HepG2 (cell line): ENCODE data around the gene ARHGEF3. TPM values are rescaled to one million over a fixed set of nuclear protein-coding genes. Genes with fewer than 3 reads are reported as not detected.
A peak's percentile ranks its signal among the peaks of the same experiment; 100 is the strongest.

Experiments used
- ARID2 ChIP-seq: sonication (generic); formaldehyde crosslinking; IDR thresholded peaks from 2 replicates; pipeline ENCODE4 v1.8.1; 2022; ENCODE audit warnings: mild to moderate bottlenecking, missing genetic modification reagents, borderline replicate concordance
- ARID3A ChIP-seq: IDR thresholded peaks from 2 replicates; pipeline ENCODE4 v1.6.1; 2012; ENCODE audit warnings: low read depth, low read length, improper control_type of control experiment
- EP300 ChIP-seq, 3 experiments: sonication (generic) in 1 of 3; formaldehyde crosslinking in 1 of 3; IDR thresholded peaks; 2 replicates each; pipeline versions ENCODE4 v1.5.1 to v1.6.1; 2011 to 2020; ENCODE audit warnings: low read depth in 2 of 3, low read length in 2 of 3, borderline replicate concordance in 1 of 3, improper control_type of control experiment in 1 of 3, mild to moderate bottlenecking in 1 of 3, missing genetic modification reagents in 1 of 3, moderate library complexity in 1 of 3
- ETV6 ChIP-seq: sonication (generic); formaldehyde crosslinking; conservative IDR thresholded peaks from 2 replicates; pipeline ENCODE4 v1.4.0; 2020; ENCODE audit warnings: missing genetic modification reagents
- FOSL2 ChIP-seq: sonication (generic); formaldehyde crosslinking; IDR thresholded peaks from 2 replicates; pipeline ENCODE4 v1.4.0; 2020; ENCODE audit warnings: missing genetic modification reagents
- FOXJ3 ChIP-seq: sonication (generic); formaldehyde crosslinking; IDR thresholded peaks from 2 replicates; pipeline ENCODE4 v1.4.0; 2020; ENCODE audit warnings: missing genetic modification reagents, mild to moderate bottlenecking, borderline replicate concordance
- KDM5B ChIP-seq: sonication (generic); formaldehyde crosslinking; IDR thresholded peaks from 2 replicates; pipeline ENCODE4 v1.4.0; 2020; ENCODE audit warnings: missing genetic modification reagents, mild to moderate bottlenecking, borderline replicate concordance
- KLF11 ChIP-seq: IDR thresholded peaks from 2 replicates; pipeline ENCODE4 v1.6.1; 2016; ENCODE audit warnings: missing compliant biosample characterization
- MIER2 ChIP-seq: IDR thresholded peaks from 2 replicates; pipeline ENCODE4 v1.6.1; 2016; ENCODE audit warnings: missing biosample characterization, missing genetic modification reagents
- PHF5A ChIP-seq: IDR thresholded peaks from one replicate; pipeline ENCODE4 v1.6.1; 2018; ENCODE audit warnings: low read depth, missing genetic modification reagents; ENCODE audit not compliant: unreplicated experiment
- RFX1 ChIP-seq: fragments of 450-650 bp; IDR thresholded peaks from 2 replicates; pipeline ENCODE4 v1.6.1; 2017
- SAFB2 ChIP-seq: sonication (generic); formaldehyde crosslinking; IDR thresholded peaks from 2 replicates; pipeline ENCODE4 v1.5.1; 2020; ENCODE audit warnings: missing genetic modification reagents, low read depth, mild to moderate bottlenecking, borderline replicate concordance
- SMC3 ChIP-seq: IDR thresholded peaks from 2 replicates; pipeline ENCODE4 v1.6.1; 2011; ENCODE audit warnings: low read length, improper control_type of control experiment
- THRA ChIP-seq: sonication (generic); formaldehyde crosslinking; IDR thresholded peaks from 2 replicates; pipeline ENCODE4 v1.4.0; 2020; ENCODE audit warnings: missing genetic modification reagents, borderline replicate concordance
- THYN1 ChIP-seq: sonication (generic); formaldehyde crosslinking; IDR thresholded peaks from 2 replicates; pipeline ENCODE4 v1.8.1; 2023; ENCODE audit warnings: low read depth, mild to moderate bottlenecking, moderate library complexity, missing genetic modification reagents, borderline replicate concordance
- ZFYVE20 ChIP-seq: sonication (generic); formaldehyde crosslinking; IDR thresholded peaks from 2 replicates; pipeline ENCODE4 v1.8.0; 2023; ENCODE audit warnings: low read depth, mild to moderate bottlenecking, moderate library complexity, missing genetic modification reagents, borderline replicate concordance
- ZNF30 ChIP-seq: sonication (generic); formaldehyde crosslinking; IDR thresholded peaks from 2 replicates; pipeline ENCODE4 v1.5.0; 2020; ENCODE audit warnings: mild to moderate bottlenecking, missing genetic modification reagents
- ZNF333 ChIP-seq: sonication (generic); formaldehyde crosslinking; IDR thresholded peaks from 2 replicates; pipeline ENCODE4 v1.4.0; 2020; ENCODE audit warnings: mild to moderate bottlenecking, missing genetic modification reagents, borderline replicate concordance
- ZNF44 ChIP-seq: sonication (generic); formaldehyde crosslinking; IDR thresholded peaks from 2 replicates; pipeline ENCODE4 v1.5.1; 2020; ENCODE audit warnings: mild to moderate bottlenecking, missing genetic modification reagents
- ZNF674 ChIP-seq: sonication (generic); formaldehyde crosslinking; IDR thresholded peaks from 2 replicates; pipeline ENCODE4 v1.5.0; 2020; ENCODE audit warnings: low read depth, mild to moderate bottlenecking, missing genetic modification reagents
- ZNF7 ChIP-seq: IDR thresholded peaks from 2 replicates; pipeline ENCODE4 v1.6.1; 2016; ENCODE audit warnings: missing biosample characterization, missing genetic modification reagents
- ZNF75D ChIP-seq: sonication (generic); formaldehyde crosslinking; IDR thresholded peaks from 2 replicates; pipeline ENCODE4 v1.8.1; 2023; ENCODE audit warnings: missing genetic modification reagents, mild to moderate bottlenecking, borderline replicate concordance
- ZNF788 ChIP-seq: sonication (generic); formaldehyde crosslinking; IDR thresholded peaks from 2 replicates; pipeline ENCODE4 v1.5.0; 2020; ENCODE audit warnings: mild to moderate bottlenecking, missing genetic modification reagents, borderline replicate concordance
- polyA plus RNA-seq, 8 experiments: library from polyadenylated mRNA; depleted of rRNA in 3 of 8; stranded (reverse) in 7 of 8; unstranded in 1 of 8; fragments of >200 nt; fragmentation: Illumina TruSeq in 4 of 8; extraction: Trizol in 4 of 8; gene quantifications; 2 replicates each; pipeline versions ENCODE4 v1.2.1 to v1.2.3, GENCODE V29; 2011 to 2016; ENCODE audit warnings: low read depth in 4 of 8, missing spikeins in 1 of 8, mixed read lengths in 1 of 8; ENCODE audit not compliant: insufficient read depth in 1 of 8
- total RNA-seq, 5 experiments: library from RNA; depleted of rRNA; stranded (reverse); fragments of >200 nt; fragmentation: Illumina TruSeq; extraction: Trizol; gene quantifications; 2 replicates each; pipeline ENCODE4 v1.2.3, GENCODE V29; 2016; ENCODE audit warnings: low read depth in 1 of 5
- TF ChIP-seq, protein P1 (sequence below): sonication (generic); formaldehyde crosslinking; IDR thresholded peaks from 2 replicates; pipeline ENCODE4 v1.8.1; 2022; ENCODE audit warnings: mild to moderate bottlenecking, missing genetic modification reagents
- TF ChIP-seq, protein P2 (sequence below): sonication (generic); formaldehyde crosslinking; conservative IDR thresholded peaks from 2 replicates; pipeline ENCODE4 v1.4.0; 2020; ENCODE audit warnings: missing genetic modification reagents

The ARHGEF3 gene
- total and polyA plus RNA-seq, 2 of the 13 experiments (the other 11 are each of a cell fraction or from before 2014, with no cell fraction given) = 14.8 to 23.1 TPM

- no peak for TF ChIP-seq KLF11 (CRISPR knock-in tag)
- no peak for TF ChIP-seq ZNF44 (CRISPR knock-in tag)
- TF ChIP-seq, protein P1, sequence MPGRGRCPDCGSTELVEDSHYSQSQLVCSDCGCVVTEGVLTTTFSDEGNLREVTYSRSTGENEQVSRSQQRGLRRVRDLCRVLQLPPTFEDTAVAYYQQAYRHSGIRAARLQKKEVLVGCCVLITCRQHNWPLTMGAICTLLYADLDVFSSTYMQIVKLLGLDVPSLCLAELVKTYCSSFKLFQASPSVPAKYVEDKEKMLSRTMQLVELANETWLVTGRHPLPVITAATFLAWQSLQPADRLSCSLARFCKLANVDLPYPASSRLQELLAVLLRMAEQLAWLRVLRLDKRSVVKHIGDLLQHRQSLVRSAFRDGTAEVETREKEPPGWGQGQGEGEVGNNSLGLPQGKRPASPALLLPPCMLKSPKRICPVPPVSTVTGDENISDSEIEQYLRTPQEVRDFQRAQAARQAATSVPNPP (CRISPR knock-in tag) = no peak
- TF ChIP-seq MIER2 = no peak
- TF ChIP-seq ZNF7 (CRISPR knock-in tag) = no peak
- TF ChIP-seq FOXJ3 (CRISPR knock-in tag) = peak; percentile 41; the same call in 1 of the 2 replicates
- TF ChIP-seq THYN1 = no peak
- peak; percentile 76 for TF ChIP-seq ARID3A
- TF ChIP-seq ZNF674 (CRISPR knock-in tag) = no peak
- TF ChIP-seq ZNF788 (CRISPR knock-in tag) = no peak
- TF ChIP-seq KDM5B (CRISPR knock-in tag) = no peak
- no peak for TF ChIP-seq ARID2 (CRISPR knock-in tag)
- TF ChIP-seq THRA = peak; percentile 21; the same call in 1 of the 2 replicates
- no peak for TF ChIP-seq ZNF333 (CRISPR knock-in tag)
- TF ChIP-seq SMC3 = peak; percentile 35; the same call in 1 of the 2 replicates
- no peak for TF ChIP-seq SAFB2 (CRISPR knock-in tag)
- no peak for TF ChIP-seq RFX1
- TF ChIP-seq FOSL2 (CRISPR knock-in tag) = 0 out of 2 replicates have a peak, but pooled peaks have one; percentile 16
- TF ChIP-seq ZFYVE20 (CRISPR knock-in tag) = no peak
- TF ChIP-seq ETV6 (CRISPR knock-in tag) = no peak
- TF ChIP-seq, protein P2, sequence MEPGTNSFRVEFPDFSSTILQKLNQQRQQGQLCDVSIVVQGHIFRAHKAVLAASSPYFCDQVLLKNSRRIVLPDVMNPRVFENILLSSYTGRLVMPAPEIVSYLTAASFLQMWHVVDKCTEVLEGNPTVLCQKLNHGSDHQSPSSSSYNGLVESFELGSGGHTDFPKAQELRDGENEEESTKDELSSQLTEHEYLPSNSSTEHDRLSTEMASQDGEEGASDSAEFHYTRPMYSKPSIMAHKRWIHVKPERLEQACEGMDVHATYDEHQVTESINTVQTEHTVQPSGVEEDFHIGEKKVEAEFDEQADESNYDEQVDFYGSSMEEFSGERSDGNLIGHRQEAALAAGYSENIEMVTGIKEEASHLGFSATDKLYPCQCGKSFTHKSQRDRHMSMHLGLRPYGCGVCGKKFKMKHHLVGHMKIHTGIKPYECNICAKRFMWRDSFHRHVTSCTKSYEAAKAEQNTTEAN (CRISPR knock-in tag) = no peak
- TF ChIP-seq PHF5A (CRISPR knock-in tag) = no peak
- TF ChIP-seq ZNF75D (CRISPR knock-in tag) = no peak
- peak in 1 of 2 experiments; percentile 46; a peak in 1 of 4 replicates for TF ChIP-seq EP300 (IDR thresholded peaks at IDR 0.05; ENCODE audit: low read depth in 2 of 2, low read length in 2 of 2)
- TF ChIP-seq EP300 (CRISPR knock-in tag; IDR thresholded peaks at IDR 0.05; ENCODE audit: borderline replicate concordance) = no peak
- TF ChIP-seq ZNF30 (CRISPR knock-in tag) = no peak
These were observed 2.4 kb downstream of the ARHGEF3 start (continued) for GRCh38 chr3:56799251-56799882.
